HepG2 (cell line): ENCODE measurements around the gene KIF6. TPM values are rescaled to one million over a fixed set of nuclear protein-coding genes. Genes with fewer than 3 reads are reported as not detected.

Source experiments
- ATAC-seq: fragments of 200-7000 bp; cut with Tn5 transposase; 3 replicates; pipeline ENCODE4 v1.9.1; 2020; ENCODE audit warnings: mild to moderate bottlenecking, moderate library complexity
- BruUV-seq: library from RNA; stranded (reverse); fragments of 400-500 nt; replicated peaks from 2 replicates; lab custom pipeline; 2021; lab: Mats Ljungman, UMichigan
- CTCF ChIA-PET: fragments of 300-600 bp; formaldehyde crosslinking; extraction: SDS; loops from one replicate; lab custom pipeline; 2021; ENCODE audit warnings: low total read pairs, inconsistent platforms, low intra/inter-chr PET ratio; lab: Yijun Ruan, JAX
- POLR2A ChIA-PET: fragments of 350-600 bp; sonication (Branson Sonifier 250); formaldehyde crosslinking; loops from one replicate; lab custom pipeline; 2020; ENCODE audit warnings: antibody characterized with exemption, inconsistent platforms; lab: Yijun Ruan, JAX
- DNase-seq: peaks from one replicate; pipeline ENCODE4 v3.0.0-alpha.2; 2015; ENCODE audit warnings: low spot score
- FAIRE-seq: peaks from 3 replicates; lab custom pipeline; 2011; peaks lifted over from hg19 to GRCh38; lab: Jason Lieb, UNC
- H2AFZ ChIP-seq: one replicate; pipeline ENCODE4 v1.6.1; 2011; ENCODE audit warnings: low read length, inconsistent platforms
- H3K27ac ChIP-seq: fragments of 300-600 bp; 3 replicates; pipeline ENCODE4 v1.8.0; 2011; ENCODE audit warnings: mixed run types, mild to moderate bottlenecking, mixed read lengths, low read length, inconsistent platforms; ENCODE audit not compliant: insufficient read depth; ENCODE audit errors: extremely low read length
- H3K27me3 ChIP-seq, 2 experiments: fragments of 200-600 bp in 1 of 2; 2 replicates in 1 of 2; 3 replicates in 1 of 2; pipeline versions ENCODE4 v1.6.0 to v1.8.0; 2011; ENCODE audit warnings: low read length in 2 of 2, mild to moderate bottlenecking in 2 of 2, moderate library complexity in 2 of 2, inconsistent platforms in 1 of 2; ENCODE audit not compliant: insufficient read depth in 2 of 2, control insufficient read depth in 1 of 2
- H3K36me3 ChIP-seq, 2 experiments: fragments of 200-600 bp in 1 of 2; replicated peaks in 1 of 2; 2 replicates in 1 of 2; 3 replicates in 1 of 2; pipeline versions ENCODE4 v1.5.1 to v1.8.0; 2011; ENCODE audit warnings: low read length in 2 of 2, inconsistent platforms in 1 of 2; ENCODE audit not compliant: insufficient read depth in 2 of 2, control insufficient read depth in 1 of 2
- H3K4me1 ChIP-seq: 2 replicates; pipeline ENCODE4 v1.5.1; 2012; ENCODE audit warnings: low read length, inconsistent platforms; ENCODE audit not compliant: insufficient read depth
- H3K4me2 ChIP-seq: 2 replicates; pipeline ENCODE4 v1.6.0; 2011; ENCODE audit warnings: low read depth, low read length, inconsistent platforms
- H3K4me3 ChIP-seq, 3 experiments: fragments of 200-600 bp in 1 of 3; sonication (generic), shearing (Covaris generic) in 1 of 3; replicated peaks in 1 of 3; 2 replicates each; pipeline ENCODE4 v1.5.1; 2011 to 2016; ENCODE audit warnings: low read length in 3 of 3, inconsistent platforms in 2 of 3, low read depth in 2 of 3, mild to moderate bottlenecking in 2 of 3, control low read depth in 1 of 3, mixed read lengths in 1 of 3; ENCODE audit not compliant: insufficient read depth in 1 of 3
- H3K79me2 ChIP-seq: one replicate; pipeline ENCODE4 v1.6.1; 2011; ENCODE audit warnings: low read length, inconsistent platforms; ENCODE audit not compliant: insufficient read depth
- H3K9ac ChIP-seq: 2 replicates; pipeline ENCODE4 v1.6.0; 2011; ENCODE audit warnings: mild to moderate bottlenecking, low read depth, low read length, inconsistent platforms; ENCODE audit not compliant: insufficient read depth
- H3K9me3 ChIP-seq: 2 replicates; pipeline ENCODE4 v1.5.1; 2012; ENCODE audit warnings: mild to moderate bottlenecking, low read length
- H4K20me1 ChIP-seq: 2 replicates; pipeline ENCODE4 v1.6.0; 2011; ENCODE audit warnings: inconsistent platforms, mild to moderate bottlenecking, low read length, moderate library complexity; ENCODE audit not compliant: insufficient read depth
- CEBPG ChIP-seq: IDR thresholded peaks from 2 replicates; pipeline ENCODE4 v1.6.1; 2016
- IRF2 ChIP-seq: IDR thresholded peaks from 2 replicates; pipeline ENCODE4 v1.6.1; 2018; ENCODE audit warnings: missing genetic modification reagents, missing compliant biosample characterization
- TCF7L2 ChIP-seq: IDR thresholded peaks from 2 replicates; pipeline ENCODE4 v1.6.1; 2011; ENCODE audit warnings: mild to moderate bottlenecking, low read depth, low read length, moderate library complexity
- ZNF484 ChIP-seq: sonication (generic); formaldehyde crosslinking; IDR thresholded peaks from 2 replicates; pipeline ENCODE4 v1.5.1; 2020; ENCODE audit warnings: mild to moderate bottlenecking, low read depth, missing genetic modification reagents, borderline replicate concordance
- WGBS: methylation state at CpG from one replicate; pipeline ENCODE4 v1.1.6; 2017; ENCODE audit warnings: low lambda C conversion rate; 5-methylcytosine and 5-hydroxymethylcytosine counted together
- in situ Hi-C: cut with HindIII; loops from 2 replicates; pipeline ENCODE4 v1.10.0; 2017; ENCODE audit warnings: low pct_unique_long_range_greater_than_20kb; ENCODE audit not compliant: extremely low pct_ligation_motif_present
- intact Hi-C: fragments of 100-400 bp; cut with micrococcal nuclease; formaldehyde crosslinking; loops from one replicate; pipeline ENCODE4 v1.10.0; 2022; ENCODE audit not compliant: unreplicated experiment
- polyA plus RNA-seq, 8 experiments: library from polyadenylated mRNA; depleted of rRNA in 3 of 8; stranded (reverse) in 7 of 8; unstranded in 1 of 8; fragments of >200 nt; fragmentation: Illumina TruSeq in 4 of 8; extraction: Trizol in 4 of 8; gene quantifications; 2 replicates each; pipeline versions ENCODE4 v1.2.1 to v1.2.3, GENCODE V29; 2011 to 2016; ENCODE audit warnings: low read depth in 4 of 8, missing spikeins in 1 of 8, mixed read lengths in 1 of 8; ENCODE audit not compliant: insufficient read depth in 1 of 8
- total RNA-seq, 5 experiments: library from RNA; depleted of rRNA; stranded (reverse); fragments of >200 nt; fragmentation: Illumina TruSeq; extraction: Trizol; gene quantifications; 2 replicates each; pipeline ENCODE4 v1.2.3, GENCODE V29; 2016; ENCODE audit warnings: low read depth in 1 of 5
- TF ChIP-seq, protein P1 (sequence below): fragments of 450-650 bp; IDR thresholded peaks from 2 replicates; pipeline ENCODE4 v1.6.1; 2017

Gene KIF6
- total and polyA plus RNA-seq, 2 of the 13 experiments (the other 11 are each of a cell fraction or from before 2014, with no cell fraction given): 0.04 to 0.27 TPM

DNA sequence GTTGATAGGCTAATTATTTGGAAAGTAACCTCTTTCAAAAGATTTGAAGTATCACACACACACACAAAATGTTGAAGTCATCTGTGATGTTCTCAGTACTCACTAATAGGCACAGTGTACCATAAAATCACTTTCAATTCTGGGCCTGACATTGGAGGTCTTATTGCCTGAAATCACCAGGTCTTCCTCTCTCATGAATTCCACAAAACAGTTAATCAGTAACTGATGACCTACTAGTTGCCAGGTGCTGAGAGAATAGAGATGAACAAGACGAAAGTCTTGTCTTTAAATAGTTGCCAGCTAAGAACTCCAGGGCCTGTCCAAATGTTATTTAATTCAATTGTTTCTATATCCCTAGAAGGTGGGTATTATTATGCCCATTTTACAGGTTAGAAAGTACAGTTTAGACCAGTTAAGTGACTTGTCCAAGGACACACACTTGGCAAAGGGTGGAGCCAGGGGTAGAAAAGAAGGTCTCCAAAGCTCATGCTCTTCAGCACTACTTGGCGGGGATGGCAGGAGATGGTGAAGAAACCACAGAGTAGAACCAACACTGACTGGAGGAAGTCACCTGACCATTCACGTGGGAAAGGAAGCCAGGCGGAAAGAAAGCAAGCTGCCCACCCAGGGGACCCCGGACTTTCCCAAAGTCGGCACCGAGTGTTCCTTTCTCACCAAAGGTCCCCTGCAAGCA, 116.4 kb downstream of the KIF6 start:
- no peak overlapping the region for H3K27ac ChIP-seq
- H3K4me3 ChIP-seq: no peak overlapping the region
- no peak overlapping the region for H3K4me2 ChIP-seq
- no peaks in the 10 kb centered on the region for H3K4me1 ChIP-seq
- in situ Hi-C loops (no loop called here), intact Hi-C loops (no loop called here)
- H3K79me2 ChIP-seq: no peaks in the 10 kb centered on the region
- FAIRE-seq (no peak), ATAC-seq (no peak), DNase-seq (no peak)
- H3K36me3 ChIP-seq: no peaks in the 10 kb centered on the region
- no TSS peak for BruUV-seq
- no peaks in the 10 kb centered on the region for H4K20me1 ChIP-seq
- CTCF ChIA-PET: no interaction called here
- POLR2A ChIA-PET: no interaction called here
- H3K9ac ChIP-seq: no peak overlapping the region
- WGBS: 50% methylated on average over 7 of the region's 7 CpGs
- H2AFZ ChIP-seq: no peak overlapping the region
- H3K9me3 ChIP-seq: no peaks in the 10 kb centered on the region
- TF ChIP-seq, protein P1, sequence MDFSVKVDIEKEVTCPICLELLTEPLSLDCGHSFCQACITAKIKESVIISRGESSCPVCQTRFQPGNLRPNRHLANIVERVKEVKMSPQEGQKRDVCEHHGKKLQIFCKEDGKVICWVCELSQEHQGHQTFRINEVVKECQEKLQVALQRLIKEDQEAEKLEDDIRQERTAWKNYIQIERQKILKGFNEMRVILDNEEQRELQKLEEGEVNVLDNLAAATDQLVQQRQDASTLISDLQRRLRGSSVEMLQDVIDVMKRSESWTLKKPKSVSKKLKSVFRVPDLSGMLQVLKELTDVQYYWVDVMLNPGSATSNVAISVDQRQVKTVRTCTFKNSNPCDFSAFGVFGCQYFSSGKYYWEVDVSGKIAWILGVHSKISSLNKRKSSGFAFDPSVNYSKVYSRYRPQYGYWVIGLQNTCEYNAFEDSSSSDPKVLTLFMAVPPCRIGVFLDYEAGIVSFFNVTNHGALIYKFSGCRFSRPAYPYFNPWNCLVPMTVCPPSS: no peak
- TF ChIP-seq IRF2 (CRISPR knock-in tag) (no peak), CEBPG (CRISPR knock-in tag) (no peak), ZNF484 (CRISPR knock-in tag) (no peak), TCF7L2 (no peak)
- H3K27me3 ChIP-seq: no peaks in the 10 kb centered on the region
